ENCODE results near the gene SRGAP3. TPM values are rescaled to one million over a fixed set of nuclear protein-coding genes. Genes with fewer than 3 reads are reported as not detected.

The SRGAP3 gene
- total RNA-seq, 1 donor from 2014 or later, result 3.9 TPM

- no peak for FAIRE-seq
- Histone ChIP-seq H3K79me2 (ENCODE audit: insufficient read depth, low read length) (no peaks in the 10 kb centered on the region), H3K27ac (ENCODE audit: low read depth, low read length) (no peak overlapping the region), H3K4me3 (ENCODE audit: insufficient read depth, low read depth, low read length) (no peak overlapping the region), H4K20me1 (ENCODE audit: insufficient read depth, low read length) (no peaks in the 10 kb centered on the region), H3K4me1 (ENCODE audit: insufficient read depth, low read length) (peaks cover 15% of the 10 kb centered on the region), H3K9ac (ENCODE audit: low read length) (no peak overlapping the region), H3K27me3 (ENCODE audit: insufficient read depth, low read length) (peaks cover 14% of the 10 kb centered on the region), H3K4me2 (ENCODE audit: low read length) (no peak overlapping the region), H2AFZ (ENCODE audit: low read depth, low read length) (no peak overlapping the region), H3K9me3 (ENCODE audit: insufficient read depth, low read depth, low read length) (no peaks in the 10 kb centered on the region), H3K36me3 (ENCODE audit: insufficient read depth, low read length) (no peaks in the 10 kb centered on the region)
- TF ChIP-seq EZH2 (IDR thresholded peaks at IDR 0.05; ENCODE audit: insufficient read depth, low read length) (no peak), CTCF (IDR thresholded peaks at IDR 0.05; ENCODE audit: insufficient read depth, low read depth, low read length) (no peak)
- DNase-seq (ENCODE audit: low read depth), result peak; percentile 87
- Mint-ChIP-seq H3K9me3 (ENCODE audit: unreplicated experiment) (no peaks in the 10 kb centered on the region), H3K4me3 (ENCODE audit: unreplicated experiment) (no peak overlapping the region), H3K27me3 (ENCODE audit: low read depth, unreplicated experiment) (peaks cover 20% of the 10 kb centered on the region), H3K4me1 (ENCODE audit: low read depth, unreplicated experiment) (peaks cover 8% of the 10 kb centered on the region), H3K27ac (ENCODE audit: unreplicated experiment) (no peak overlapping the region), H3K36me3 (ENCODE audit: low read depth, unreplicated experiment) (peaks cover 4% of the 10 kb centered on the region)
Observed at GRCh38 chr3:9226326-9226725, 23.1 kb downstream of the SRGAP3 start.

GRCh38 chr3:9225268-9225667 is 24.2 kb downstream of the SRGAP3 start:
- Histone ChIP-seq H2AFZ (ENCODE audit: low read depth, low read length) (no peak overlapping the region), H3K79me2 (ENCODE audit: insufficient read depth, low read length) (no peaks in the 10 kb centered on the region), H3K27ac (ENCODE audit: low read depth, low read length) (no peak overlapping the region), H3K36me3 (ENCODE audit: insufficient read depth, low read length) (no peaks in the 10 kb centered on the region), H3K4me3 (ENCODE audit: insufficient read depth, low read depth, low read length) (no peak overlapping the region), H3K4me2 (ENCODE audit: low read length) (no peak overlapping the region), H3K4me1 (ENCODE audit: insufficient read depth, low read length) (peaks cover 15% of the 10 kb centered on the region), H3K9ac (ENCODE audit: low read length) (no peak overlapping the region), H3K27me3 (ENCODE audit: insufficient read depth, low read length) (peaks cover 13% of the 10 kb centered on the region), H3K9me3 (ENCODE audit: insufficient read depth, low read depth, low read length) (no peaks in the 10 kb centered on the region), H4K20me1 (ENCODE audit: insufficient read depth, low read length) (no peaks in the 10 kb centered on the region)
- peaks cover 22% of the 10 kb centered on the region for H3K27me3 Mint-ChIP-seq (ENCODE audit: low read depth, unreplicated experiment)
- no peaks in the 10 kb centered on the region for H3K9me3 Mint-ChIP-seq (ENCODE audit: unreplicated experiment)
- DNase-seq (ENCODE audit: low read depth) (no peak), FAIRE-seq (no peak)
- no peak for TF ChIP-seq CTCF (IDR thresholded peaks at IDR 0.05; ENCODE audit: insufficient read depth, low read depth, low read length)
- no peak for TF ChIP-seq EZH2 (IDR thresholded peaks at IDR 0.05; ENCODE audit: insufficient read depth, low read length)
- H3K36me3 Mint-ChIP-seq (ENCODE audit: low read depth, unreplicated experiment), result peaks cover 4% of the 10 kb centered on the region
- H3K4me1 Mint-ChIP-seq (ENCODE audit: low read depth, unreplicated experiment), result peaks cover 7% of the 10 kb centered on the region
- H3K27ac Mint-ChIP-seq (ENCODE audit: unreplicated experiment), result no peak overlapping the region
- no peak overlapping the region for H3K4me3 Mint-ChIP-seq (ENCODE audit: unreplicated experiment)

GRCh38 chr3:9224490-9224889 is 25.0 kb downstream of the SRGAP3 start:
- Histone ChIP-seq H2AFZ (ENCODE audit: low read depth, low read length) (no peak overlapping the region), H4K20me1 (ENCODE audit: insufficient read depth, low read length) (no peaks in the 10 kb centered on the region), H3K79me2 (ENCODE audit: insufficient read depth, low read length) (no peaks in the 10 kb centered on the region), H3K9me3 (ENCODE audit: insufficient read depth, low read depth, low read length) (no peaks in the 10 kb centered on the region), H3K4me3 (ENCODE audit: insufficient read depth, low read depth, low read length) (no peak overlapping the region), H3K27me3 (ENCODE audit: insufficient read depth, low read length) (peaks cover 17% of the 10 kb centered on the region), H3K36me3 (ENCODE audit: insufficient read depth, low read length) (no peaks in the 10 kb centered on the region), H3K9ac (ENCODE audit: low read length) (no peak overlapping the region), H3K4me2 (ENCODE audit: low read length) (no peak overlapping the region), H3K4me1 (ENCODE audit: insufficient read depth, low read length) (peaks cover 15% of the 10 kb centered on the region), H3K27ac (ENCODE audit: low read depth, low read length) (no peak overlapping the region)
- FAIRE-seq (no peak), DNase-seq (ENCODE audit: low read depth) (peak; percentile 70)
- H3K36me3 Mint-ChIP-seq (ENCODE audit: low read depth, unreplicated experiment), result peaks cover 5% of the 10 kb centered on the region
- H3K4me1 Mint-ChIP-seq (ENCODE audit: low read depth, unreplicated experiment), result peaks cover 6% of the 10 kb centered on the region
- H3K4me3 Mint-ChIP-seq (ENCODE audit: unreplicated experiment), result no peak overlapping the region
- peaks cover 22% of the 10 kb centered on the region for H3K27me3 Mint-ChIP-seq (ENCODE audit: low read depth, unreplicated experiment)
- no peak overlapping the region for H3K27ac Mint-ChIP-seq (ENCODE audit: unreplicated experiment)
- no peaks in the 10 kb centered on the region for H3K9me3 Mint-ChIP-seq (ENCODE audit: unreplicated experiment)
- TF ChIP-seq CTCF (IDR thresholded peaks at IDR 0.05; ENCODE audit: insufficient read depth, low read depth, low read length) (no peak), EZH2 (IDR thresholded peaks at IDR 0.05; ENCODE audit: insufficient read depth, low read length) (no peak)
